NCI-H748 treated with DMSO at 0.1 percent for 48 hours (cell line): ENCODE data around the gene TAF5L.

Experiments
- DNase-seq: peaks from one replicate; lab custom pipeline; 2025; lab: John Stamatoyannopoulos, UW

TAF5L gene

DNA sequence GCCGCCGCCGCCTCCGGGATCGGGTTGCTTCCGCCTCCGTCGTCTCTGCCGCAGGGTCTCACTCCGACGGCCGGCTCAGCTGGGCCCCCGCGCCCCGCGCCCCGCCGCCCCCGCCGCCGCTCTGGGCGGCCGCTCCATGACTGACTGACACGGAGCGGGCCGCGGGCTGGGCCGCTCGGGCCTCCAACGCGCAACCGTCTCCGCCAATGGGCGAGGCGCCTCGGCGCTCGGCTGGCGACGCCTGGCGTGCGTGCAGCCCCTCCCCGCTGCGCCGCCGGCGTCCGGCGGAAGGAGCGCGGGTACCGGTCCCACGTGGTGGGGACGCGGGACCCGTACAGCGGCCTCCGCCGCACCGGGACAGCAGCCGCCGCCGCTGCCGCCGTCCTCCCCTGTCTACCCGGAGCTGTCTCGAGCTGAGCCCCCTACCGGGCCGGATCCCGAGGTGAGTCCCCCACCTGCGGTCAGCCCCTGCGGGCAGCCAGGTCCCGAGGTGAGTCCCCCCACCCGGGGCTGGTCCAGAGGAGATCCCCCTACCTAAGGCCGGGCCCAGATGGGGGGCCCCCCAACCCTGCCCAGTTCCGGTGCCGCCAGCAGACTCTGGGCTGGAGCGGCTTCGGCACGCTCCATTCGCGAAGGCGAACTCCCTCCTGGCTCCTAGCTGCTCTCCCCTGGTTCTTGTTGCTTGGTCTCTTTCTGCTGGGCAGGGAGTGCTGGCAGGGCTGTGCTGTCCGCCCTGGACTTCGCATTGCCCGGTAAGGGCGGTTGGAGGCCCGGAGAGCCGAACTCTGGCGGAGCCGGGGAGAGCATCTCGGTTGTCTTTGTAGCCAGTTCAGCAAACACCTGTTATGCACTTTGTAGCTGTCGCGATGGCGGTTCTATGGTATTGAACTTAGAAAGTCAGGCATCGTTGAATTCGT is at the start of gene TAF5L, which contains the start of gene URB2:
TAF5L (minus strand) TSS at position 208 of the 917 bp plus-strand sequence. CDS start 11,640 bp downstream, outside the sequence.
URB2 (plus strand) TSS at position 333 of the 917 bp plus-strand sequence. CDS start 1,387 bp downstream, outside the sequence.
- peak; percentile 33 for DNase-seq

DNA sequence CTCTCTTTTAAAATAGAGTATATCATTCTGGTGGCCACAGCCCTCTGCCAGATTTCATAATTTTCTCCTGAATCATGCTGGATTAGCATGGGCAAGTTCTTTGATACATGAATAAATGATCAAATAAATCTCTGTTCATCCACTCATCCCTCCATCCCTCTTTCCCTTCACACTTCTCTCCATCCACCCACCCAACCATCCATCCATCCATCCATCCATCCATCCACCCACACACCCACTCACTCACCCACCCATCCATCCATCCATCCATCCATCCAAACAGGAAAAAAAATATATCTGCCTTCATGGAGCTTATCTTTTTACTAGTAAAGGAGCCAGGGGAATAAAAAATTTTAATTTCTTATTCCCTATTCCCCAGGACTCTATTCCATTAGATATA is 49.5 kb upstream of the TAF5L start:
- DNase-seq, result no peak

DNA sequence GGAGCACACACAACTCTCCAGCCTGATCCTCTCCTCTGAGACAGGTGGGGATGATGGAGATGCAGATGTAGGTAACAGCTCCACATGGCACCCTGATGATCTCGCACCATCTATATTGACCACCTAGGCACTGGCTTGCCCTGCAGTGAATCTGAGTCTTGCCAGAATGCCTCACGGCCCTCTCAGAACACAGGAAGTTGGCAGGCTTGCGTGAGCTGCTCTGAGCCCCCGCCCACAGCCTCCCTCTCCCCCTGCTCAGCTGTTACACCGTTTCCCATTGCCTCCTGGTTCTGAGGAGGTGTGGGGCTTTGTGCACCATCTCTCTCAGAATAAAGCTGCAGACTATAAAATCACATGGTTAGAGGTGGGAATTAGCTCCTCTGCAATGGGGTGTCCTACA is 48.1 kb upstream of the TAF5L start:
- DNase-seq, result no peak

DNA sequence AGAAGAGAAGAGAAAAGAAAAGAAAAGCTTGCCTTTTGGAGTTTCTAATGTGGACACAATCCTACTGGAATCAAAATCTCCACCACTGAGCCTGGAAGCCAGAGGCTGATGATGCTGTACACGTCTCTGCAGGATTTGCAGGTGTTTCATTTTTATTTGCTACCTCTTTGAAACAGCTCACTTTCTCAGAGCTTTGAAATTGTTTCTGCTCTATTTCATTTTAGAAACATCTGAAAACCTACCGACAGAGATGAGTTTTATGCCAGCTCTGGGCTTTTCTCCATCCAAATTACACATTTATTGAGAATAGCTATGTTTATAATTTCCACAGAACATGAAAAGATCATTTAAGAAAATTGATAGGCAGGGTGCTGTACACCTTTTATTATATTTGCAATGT is 46.3 kb upstream of the TAF5L start:
- no peak for DNase-seq

DNA sequence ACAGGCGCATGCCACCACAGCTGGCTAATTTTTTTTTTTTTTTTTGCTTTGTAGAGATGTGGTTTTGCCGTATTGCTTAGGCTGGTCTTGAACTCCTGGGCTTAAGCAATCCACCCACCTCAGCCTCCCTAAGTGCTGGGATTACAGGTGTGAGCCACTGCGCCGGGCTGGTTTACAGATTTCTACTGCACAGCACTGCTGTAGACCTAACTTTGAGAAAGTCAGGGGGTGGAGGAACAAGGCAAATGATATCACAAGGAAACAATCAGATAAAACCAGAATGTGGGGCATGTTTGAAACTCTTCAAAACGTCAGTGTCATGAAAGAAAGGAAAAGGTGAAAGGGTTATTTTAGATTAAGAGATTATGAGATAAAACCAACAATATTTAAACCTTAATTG is 45.4 kb upstream of the TAF5L start:
- DNase-seq, result no peak

DNA sequence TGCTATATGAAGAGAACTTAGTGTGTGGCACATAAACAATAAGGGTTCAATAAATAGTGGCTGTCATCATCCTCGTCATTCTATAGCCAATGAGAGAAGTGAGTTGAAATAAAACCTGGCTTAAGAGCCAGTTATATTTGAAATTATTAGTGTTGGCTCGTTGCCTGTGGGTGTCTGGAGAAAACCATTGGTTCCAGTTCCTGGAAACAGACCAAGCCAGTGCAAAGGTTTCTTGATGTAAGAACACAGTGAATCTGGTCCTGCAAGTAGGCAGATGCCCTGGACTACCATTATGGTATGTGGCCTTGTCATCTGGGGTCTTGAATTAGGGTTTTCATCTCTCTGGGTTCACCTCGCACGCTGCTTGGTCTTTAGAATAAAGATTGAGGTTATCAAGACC is 43.4 kb upstream of the TAF5L start:
- DNase-seq, result no peak

DNA sequence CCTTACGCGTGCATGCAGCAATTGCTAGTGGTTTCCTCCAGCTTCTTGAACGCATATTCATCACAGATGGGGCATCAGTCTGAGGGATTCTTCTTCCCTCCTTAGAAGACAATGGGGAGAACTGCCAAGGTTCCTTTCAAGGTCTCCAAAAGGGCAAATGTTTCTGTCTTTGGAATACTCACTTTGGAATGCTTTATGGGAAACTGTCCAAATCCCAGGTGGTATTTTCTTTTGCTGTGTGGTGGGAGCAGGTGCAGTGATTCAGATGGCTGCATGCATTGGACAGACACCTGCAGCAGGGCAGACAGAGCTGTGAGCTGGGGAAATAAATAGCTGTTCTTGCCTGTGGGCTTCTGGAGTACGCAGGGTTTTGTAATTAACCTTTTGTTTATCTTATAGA is 40.7 kb upstream of the TAF5L start:
- DNase-seq, result no peak

DNA sequence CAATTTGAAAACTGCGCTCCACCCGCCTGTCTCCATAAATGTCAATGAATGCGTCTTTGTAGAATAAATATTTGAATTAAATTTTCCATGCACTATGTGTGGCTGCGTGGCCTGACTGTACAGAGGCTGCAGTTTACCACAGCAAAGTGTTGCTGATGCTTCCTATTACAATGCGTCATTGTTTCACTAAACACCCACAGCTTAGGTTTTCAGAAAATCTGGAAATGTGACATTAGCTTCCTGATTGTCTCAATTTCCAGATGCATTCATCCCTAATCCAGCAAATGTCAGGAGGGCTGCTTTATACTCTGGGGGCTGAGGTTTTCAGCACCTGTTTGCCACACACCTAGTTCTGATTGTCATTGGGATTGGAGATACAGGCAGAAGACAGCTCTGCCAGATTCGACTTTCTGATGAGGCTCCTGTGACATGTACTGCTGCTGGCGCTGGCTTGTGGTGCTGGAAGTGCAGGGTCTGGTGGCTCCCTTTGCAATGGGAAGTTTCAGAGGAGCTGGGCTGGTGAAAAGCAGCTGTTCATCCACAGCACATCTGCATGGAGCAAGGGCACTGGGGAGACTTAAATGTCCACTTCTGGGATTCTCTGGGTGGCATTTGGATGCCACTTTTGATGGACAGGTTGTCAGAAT is 40.1 kb upstream of the TAF5L start:
- DNase-seq, result no peak

DNA sequence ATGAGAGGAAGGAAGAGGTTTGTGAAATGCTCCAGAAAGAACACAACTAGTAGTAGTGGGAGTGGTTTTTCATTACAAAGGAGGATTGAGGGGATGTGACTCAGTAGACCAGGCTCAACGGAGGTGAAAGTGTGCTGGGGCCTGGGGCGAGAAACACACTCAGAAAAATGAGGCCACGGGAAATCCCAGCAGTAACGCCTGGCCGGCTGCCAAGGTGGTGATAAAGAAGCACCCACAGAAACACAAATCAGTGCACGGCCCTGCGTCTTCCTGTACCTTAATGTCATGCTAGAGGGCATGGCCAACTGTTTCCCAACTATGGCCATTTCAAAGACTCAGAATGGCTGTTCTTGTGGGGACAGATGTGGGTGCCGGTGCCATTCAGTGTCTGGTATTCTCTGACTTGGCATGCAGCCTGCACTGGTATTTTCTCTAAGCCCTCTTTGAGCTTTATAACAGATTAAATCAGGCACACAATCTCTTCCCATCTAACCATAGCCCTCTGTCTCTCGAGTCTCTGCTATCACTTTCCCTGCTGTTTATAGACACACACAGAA is 38.3 kb upstream of the TAF5L start:
- DNase-seq, result no peak

DNA sequence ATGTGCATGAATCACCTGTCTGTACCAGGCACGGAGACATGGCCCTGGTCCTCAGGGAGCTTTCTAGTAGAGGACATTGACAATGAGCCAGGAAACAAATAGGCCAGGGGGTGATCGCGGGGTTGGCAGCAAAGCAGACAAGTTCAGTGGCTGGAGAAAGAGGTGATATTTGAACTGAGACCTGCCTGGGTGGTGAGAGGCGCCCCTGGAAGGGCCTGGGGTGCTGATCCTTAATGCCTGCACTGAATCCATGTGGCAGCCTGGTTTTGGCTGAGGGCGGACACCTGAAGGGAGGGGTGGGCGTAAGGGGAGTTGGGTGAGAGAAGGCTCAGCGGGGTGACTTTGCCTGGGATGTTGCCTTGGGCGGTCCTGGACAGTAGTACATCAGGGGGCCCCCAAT is 36.0 kb upstream of the TAF5L start:
- DNase-seq, result no peak

DNA sequence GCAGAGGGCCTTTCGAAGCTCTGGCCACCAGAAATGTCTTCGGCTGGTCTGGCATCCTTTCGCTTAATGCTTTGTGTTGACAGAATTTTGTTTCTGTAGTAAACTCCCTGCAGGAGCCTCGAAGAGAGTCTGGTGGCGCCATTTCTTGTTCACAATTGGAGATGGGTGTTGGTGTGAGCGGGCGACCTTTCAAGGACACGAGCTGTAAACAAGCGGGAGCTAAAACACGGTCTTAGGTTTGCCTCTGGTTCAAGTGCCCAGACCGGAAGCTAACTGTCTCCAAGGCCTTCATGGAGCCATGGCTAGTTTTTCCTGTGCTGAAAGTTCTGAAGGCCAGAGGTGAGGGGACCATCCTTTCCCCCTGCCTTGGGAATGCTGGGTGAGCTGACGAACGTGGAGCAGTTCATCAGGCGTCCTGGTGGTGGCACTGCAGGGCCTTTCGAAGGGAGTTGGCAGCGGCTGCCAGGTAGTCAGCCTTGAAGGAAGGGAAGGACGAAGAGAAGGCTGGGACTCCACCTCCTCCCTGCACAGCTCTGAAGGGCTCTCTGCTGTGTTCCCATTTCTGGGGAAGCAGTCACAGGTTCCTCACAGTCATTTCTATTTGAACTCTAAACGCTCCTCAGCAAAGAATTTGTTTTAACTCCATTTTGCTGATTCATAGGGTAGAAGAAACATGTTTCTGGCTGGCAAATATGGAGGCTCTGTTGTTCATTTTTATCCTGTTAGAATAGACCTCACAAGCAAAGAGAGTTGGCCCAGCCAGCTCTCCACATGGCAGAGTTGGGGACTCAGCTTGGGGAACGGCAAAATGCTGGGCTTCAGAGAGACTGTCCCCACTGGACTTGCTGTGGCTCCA is 35.3 kb upstream of the TAF5L start:
- peak; percentile 45 for DNase-seq

DNA sequence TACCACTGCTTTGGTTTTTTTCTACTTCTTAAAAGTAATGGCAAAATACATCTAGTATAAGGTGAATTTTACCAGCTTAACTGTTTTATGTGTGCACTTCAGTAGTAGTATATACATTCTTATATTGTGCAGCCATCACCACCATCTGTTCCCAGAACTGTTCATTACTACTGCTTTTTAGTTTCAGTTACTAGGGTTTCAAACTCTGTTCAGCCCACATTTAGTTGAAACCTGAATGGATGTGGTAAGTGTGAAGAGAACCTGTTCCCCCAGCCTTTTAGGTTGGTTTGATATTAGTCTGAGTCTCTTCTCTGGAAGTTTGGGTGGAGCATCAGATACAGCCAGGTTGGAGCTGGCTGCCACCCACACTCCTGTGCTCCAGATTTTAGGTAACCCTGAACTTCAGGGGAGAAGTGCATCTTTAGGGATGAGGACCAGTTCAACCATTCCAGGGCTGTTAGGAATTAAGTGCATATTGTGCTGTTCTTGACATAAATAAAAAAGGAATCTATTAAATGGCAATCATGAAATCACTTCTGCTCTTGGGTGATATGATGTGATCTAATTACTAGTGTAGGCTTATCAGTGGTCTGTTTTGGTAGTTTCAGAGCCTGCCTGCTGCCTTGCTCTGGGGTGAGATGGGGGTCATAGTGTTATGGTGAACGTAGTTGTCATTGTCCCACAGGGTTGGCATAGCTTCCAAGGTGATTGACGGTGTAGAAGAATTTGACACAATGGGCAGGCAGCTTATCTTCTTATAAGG is 32.3 kb upstream of the TAF5L start:
- DNase-seq, result no peak

DNA sequence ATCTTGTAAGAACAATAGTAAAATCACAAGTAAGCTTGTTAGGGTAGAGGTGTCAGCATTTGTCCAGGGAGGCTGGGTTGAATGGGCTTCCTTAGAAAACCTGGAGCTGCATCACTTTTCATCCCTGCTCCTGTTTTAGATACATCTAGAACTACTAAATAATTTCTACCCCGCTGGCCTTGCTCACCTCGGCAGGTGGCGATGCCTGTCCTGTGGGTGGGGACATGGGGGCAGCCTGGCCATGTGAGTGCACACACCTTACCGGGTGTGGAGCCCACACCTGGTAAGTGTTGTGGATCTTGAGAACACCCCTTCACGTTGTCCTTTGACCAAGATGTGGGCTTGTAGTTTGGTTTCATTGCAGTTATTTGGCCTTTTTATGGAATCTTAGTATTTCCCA is 29.9 kb upstream of the TAF5L start:
- no peak for DNase-seq

DNA sequence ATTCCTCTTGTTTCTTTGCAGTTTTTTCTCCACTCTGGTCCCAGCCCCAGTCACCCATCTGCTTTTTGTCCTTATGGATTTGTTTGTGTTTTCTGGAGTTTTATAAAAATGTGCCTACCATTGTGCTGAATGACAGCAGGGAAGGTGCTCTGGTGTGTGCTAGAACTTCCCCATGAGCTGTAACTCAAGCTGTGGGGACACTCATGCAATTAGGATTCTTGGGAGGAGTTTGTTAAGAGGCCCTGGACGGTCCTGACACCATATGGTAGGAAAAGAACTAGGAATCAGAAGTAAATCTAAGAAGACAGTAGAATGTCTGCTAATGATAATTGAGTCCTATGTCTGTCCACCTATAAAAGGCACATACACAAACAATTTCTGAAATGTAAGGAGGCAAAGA is 27.5 kb upstream of the TAF5L start:
- DNase-seq, result no peak

DNA sequence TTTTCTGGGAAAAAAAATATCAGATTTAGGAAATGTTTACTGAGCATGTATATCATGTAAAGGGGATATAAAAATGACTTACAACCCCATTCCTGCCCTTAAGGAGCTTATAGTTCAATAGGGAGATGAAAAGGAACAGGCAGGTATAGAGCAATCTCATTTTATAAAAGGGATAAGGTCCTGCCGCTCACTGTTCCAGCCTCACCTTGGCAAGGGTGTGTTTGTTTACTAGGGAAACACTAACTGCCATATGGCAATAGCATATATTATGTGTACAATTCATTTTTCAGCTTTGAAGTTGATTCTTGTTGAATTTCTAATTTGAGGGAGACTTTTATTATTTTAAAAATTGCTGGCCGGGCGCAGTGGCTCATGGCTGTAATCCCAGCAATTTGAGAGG is 25.6 kb upstream of the TAF5L start:
- DNase-seq, result no peak

DNA sequence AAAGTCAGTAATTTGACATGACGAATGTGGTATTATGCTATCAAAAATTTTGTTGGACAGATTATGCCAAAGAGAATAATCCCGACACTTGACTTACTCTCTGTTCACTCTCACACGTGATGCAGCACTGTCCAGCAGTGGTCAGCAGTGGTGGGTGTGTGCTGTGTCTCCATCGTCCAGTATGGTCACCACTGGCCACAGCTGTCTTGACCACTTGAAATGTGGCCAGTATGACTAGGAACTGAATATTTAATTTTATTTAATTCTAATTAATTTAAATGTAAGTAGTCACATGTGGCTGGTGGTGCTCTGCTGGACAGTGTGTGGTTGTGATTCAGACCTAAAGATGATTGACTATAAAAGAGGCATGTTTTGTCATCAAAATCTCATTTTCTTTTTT is 24.1 kb upstream of the TAF5L start:
- DNase-seq, result no peak

DNA sequence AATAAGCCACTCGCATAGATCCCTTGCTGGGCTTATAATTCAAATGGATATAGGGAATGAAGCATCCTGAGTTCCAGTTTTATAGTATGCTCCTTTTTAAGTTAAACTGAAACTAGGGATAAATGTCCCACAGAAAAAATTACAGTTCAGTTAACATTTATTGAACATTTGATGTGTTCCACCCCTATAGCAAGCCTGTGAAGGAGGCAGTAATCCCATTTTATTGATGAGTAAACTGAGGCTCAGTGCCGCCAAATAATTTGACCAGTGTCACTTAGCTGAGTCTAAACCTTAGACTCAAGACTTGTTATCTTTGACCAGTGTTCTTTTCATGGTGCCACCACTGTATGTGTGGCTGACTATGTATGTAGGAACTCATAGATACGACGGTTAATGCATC is 22.5 kb upstream of the TAF5L start:
- no peak for DNase-seq

DNA sequence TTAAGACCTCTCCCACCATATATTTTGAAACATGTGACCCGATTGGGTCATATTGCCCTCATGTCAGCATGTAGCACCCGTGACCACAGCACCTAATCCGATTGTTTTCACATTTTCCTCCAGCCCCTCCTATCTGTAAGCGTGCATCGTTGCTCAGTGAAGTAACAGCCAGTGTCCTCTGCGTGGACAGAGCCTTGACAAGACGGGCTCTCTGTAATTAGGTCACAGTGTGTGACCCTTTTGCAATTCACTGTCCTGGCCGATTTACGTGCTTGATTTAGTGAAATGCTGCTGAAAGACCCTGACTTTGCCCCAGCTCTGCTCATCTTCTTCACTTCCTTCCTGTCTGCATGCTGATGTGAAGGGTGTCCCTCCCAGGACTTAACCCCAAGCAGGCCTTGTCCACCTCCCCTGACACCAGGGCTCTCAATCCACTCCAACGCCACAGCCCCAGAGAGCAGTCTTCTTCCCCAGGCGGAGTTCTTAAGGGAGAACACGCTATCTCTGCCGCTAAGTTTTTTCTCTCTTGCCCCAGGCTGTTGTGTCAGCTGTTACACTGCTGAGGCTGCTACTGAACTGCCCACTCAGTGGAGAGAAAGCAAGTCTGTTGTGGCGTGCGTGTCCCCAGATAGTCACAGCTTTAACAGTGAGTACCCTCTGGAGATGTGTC is 19.5 kb upstream of the TAF5L start:
- no peak for DNase-seq

DNA sequence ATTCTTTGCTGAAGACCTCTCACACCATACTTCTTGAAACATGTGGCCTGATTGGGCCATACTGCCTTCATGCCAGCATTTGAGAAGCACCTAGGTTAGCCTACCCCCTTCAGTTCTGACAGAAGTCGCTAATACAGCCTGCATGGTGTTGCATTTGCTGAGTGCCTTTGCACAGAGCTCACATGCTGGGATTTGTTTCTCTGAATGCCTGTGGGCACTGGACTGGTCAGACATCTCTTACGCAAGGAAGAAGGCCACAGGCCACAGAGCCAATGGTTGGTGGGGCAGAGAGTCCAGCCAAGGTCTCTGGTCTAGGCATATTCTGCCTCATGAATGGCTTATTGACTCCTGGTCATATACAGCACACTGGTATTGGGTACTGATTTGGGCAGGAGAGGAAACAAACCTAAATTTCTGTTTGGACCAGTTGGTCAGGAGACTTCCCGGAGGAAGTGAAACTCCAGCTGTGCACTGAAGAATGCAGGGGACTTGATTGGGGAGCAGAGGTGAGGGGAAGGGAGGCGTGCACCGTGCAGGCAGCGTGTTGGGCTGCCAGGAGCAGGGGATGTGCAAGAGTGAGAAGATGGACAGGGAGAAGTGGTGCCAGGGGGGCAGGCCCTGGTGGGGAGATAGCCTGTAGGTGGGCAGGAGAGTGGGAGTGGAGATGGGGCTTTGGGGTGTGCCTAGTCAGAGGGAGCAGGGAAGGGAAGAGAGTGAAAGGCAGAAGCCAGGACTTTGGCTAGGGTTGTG is 18.2 kb upstream of the TAF5L start:
- DNase-seq, result no peak

DNA sequence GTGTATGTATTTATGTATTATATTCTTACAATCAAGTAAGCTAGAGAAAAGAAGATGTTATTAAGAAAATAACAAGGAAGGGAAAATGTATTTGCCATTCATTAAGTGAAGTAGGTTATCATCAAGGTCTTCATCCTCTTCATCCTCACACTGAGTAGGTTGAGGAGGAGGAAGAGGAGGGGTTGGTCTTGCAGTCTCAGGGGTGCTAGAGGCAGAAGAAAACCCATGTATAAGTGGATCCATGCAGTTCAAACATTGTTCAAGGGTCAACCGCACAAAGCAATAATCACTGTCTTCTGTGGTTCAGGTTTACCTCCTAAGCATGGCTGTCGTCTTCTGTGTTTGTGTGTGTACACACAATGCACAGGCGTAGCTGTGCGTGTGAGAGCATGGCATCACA is 17.0 kb upstream of the TAF5L start:
- no peak for DNase-seq
